Gastrocnemius medialis (tissue), 4 donors: ENCODE data around the gene ELMO1. TPM values are rescaled to one million over a fixed set of nuclear protein-coding genes. Genes with fewer than 3 reads are reported as not detected.

Source experiments
- ATAC-seq, 2 donors: fragments of 150-250 bp; one replicate each; pipeline ENCODE4 v1.9.1; 2016
- DNase-seq, 2 donors: peaks; one replicate each; pipeline ENCODE4 v3.0.0-alpha.2; 2019
- H3K27ac ChIP-seq, 4 donors: fragments of 200-600 bp; sonication (generic); 1 replicate in 1 of 4; 2 replicates in 3 of 4; pipeline ENCODE4 v1.5.1; 2016 to 2018; ENCODE audit warnings: mild to moderate bottlenecking in 2 of 4, moderate library complexity in 1 of 4
- H3K27me3 ChIP-seq, 3 donors: fragments of 200-600 bp; sonication (generic) in 2 of 3; 1 replicate in 1 of 3; 2 replicates in 2 of 3; pipeline versions ENCODE4 v1.5.1 to v1.6.0; 2016 to 2019; ENCODE audit warnings: mild to moderate bottlenecking in 1 of 3, moderate library complexity in 1 of 3
- H3K36me3 ChIP-seq, 2 donors: fragments of 200-600 bp; sonication (generic) in 1 of 2; one replicate each; pipeline ENCODE4 v1.5.1; 2017 to 2018
- H3K4me1 ChIP-seq, 2 donors: fragments of 200-600 bp; sonication (generic) in 1 of 2; one replicate each; pipeline ENCODE4 v1.5.1; 2016 to 2017; ENCODE audit warnings: mild to moderate bottlenecking in 2 of 2
- H3K4me3 ChIP-seq, 4 donors: fragments of 200-600 bp; sonication (generic) in 3 of 4; 1 replicate in 1 of 4; 2 replicates in 3 of 4; pipeline ENCODE4 v1.5.1; 2016 to 2019; ENCODE audit warnings: mild to moderate bottlenecking in 2 of 4
- H3K9me3 ChIP-seq, 3 donors: fragments of 200-600 bp; sonication (generic) in 2 of 3; 1 replicate in 1 of 3; 2 replicates in 2 of 3; pipeline ENCODE4 v1.5.1; 2016 to 2019
- CTCF ChIP-seq, 5 experiments: fragments of 450-650 bp in 3 of 5; fragments of 200-600 bp in 2 of 5; sonication (generic) in 2 of 5; IDR thresholded peaks in 4 of 5; conservative IDR thresholded peaks in 1 of 5; 1 replicate in 4 of 5; 2 replicates in 1 of 5; pipeline ENCODE4 v1.5.1; 2016 to 2019; ENCODE audit warnings: antibody characterized with exemption in 5 of 5, mild to moderate bottlenecking in 3 of 5, moderate library complexity in 3 of 5
- POLR2A ChIP-seq, 2 donors: fragments of 450-650 bp; IDR thresholded peaks; one replicate each; pipeline ENCODE4 v1.6.1; 2017; ENCODE audit warnings: antibody characterized with exemption in 2 of 2, mild to moderate bottlenecking in 2 of 2, moderate library complexity in 2 of 2
- in situ Hi-C, 4 donors: fragments of 200-750 bp; cut with MboI; loops; one replicate each; pipeline versions ENCODE4 v1.15.0 to v1.8.0; 2017; ENCODE audit warnings: low sequenced_read_pairs in 4 of 4
- intact Hi-C: fragments of 100-400 bp; cut with DNase I; formaldehyde crosslinking; loops from one replicate; pipeline ENCODE4 v1.15.1; 2023; ENCODE audit warnings: low total_unique reads
- total RNA-seq, 4 donors: library from RNA; depleted of rRNA; stranded (reverse); fragments of >200 nt; gene quantifications; one replicate each; pipeline versions ENCODE4 v1.1.0 to v1.2.3, GENCODE V29; 2016

The ELMO1 gene
- total RNA-seq, 4 donors from 2014 or later = 8.4 to 18.9 (median 14.6) TPM

- Histone ChIP-seq H3K4me3 (no peak overlapping the region), H3K4me1 (no peaks in the 10 kb centered on the region), H3K27me3 (no peaks in the 10 kb centered on the region), H3K27ac (no peak overlapping the region), H3K36me3 (no peaks in the 10 kb centered on the region), H3K9me3 (no peaks in the 10 kb centered on the region)
- DNase-seq = no peak
- in situ Hi-C loops = no loop called here
- intact Hi-C loops = no loop called here
- TF ChIP-seq POLR2A (IDR thresholded peaks at IDR 0.05) = no peak
- ATAC-seq = no peak
Measured at GRCh38 chr7:37074370-37074769, 374.3 kb downstream of the ELMO1 start.

GRCh38 chr7:37071124-37071523 lies 377.5 kb downstream of the ELMO1 start:
- no peak for TF ChIP-seq CTCF (IDR thresholded peaks at IDR 0.05 in 4 of 5, conservative IDR thresholded peaks at IDR 0.05 in 1 of 5)
- no peak for TF ChIP-seq POLR2A (IDR thresholded peaks at IDR 0.05)
- Histone ChIP-seq H3K27ac (no peak overlapping the region), H3K27me3 (no peaks in the 10 kb centered on the region), H3K9me3 (no peaks in the 10 kb centered on the region), H3K4me3 (no peak overlapping the region), H3K36me3 (no peaks in the 10 kb centered on the region), H3K4me1 (no peaks in the 10 kb centered on the region)
- DNase-seq = no peak
- in situ Hi-C loops = no loop called here
- ATAC-seq = no peak
- intact Hi-C loops = no loop called here

- Histone ChIP-seq H3K27ac (no peak overlapping the region), H3K36me3 (no peaks in the 10 kb centered on the region), H3K9me3 (no peaks in the 10 kb centered on the region), H3K27me3 (no peaks in the 10 kb centered on the region), H3K4me1 (no peaks in the 10 kb centered on the region), H3K4me3 (no peak overlapping the region)
- intact Hi-C loops = no loop called here
- no peak for TF ChIP-seq POLR2A (IDR thresholded peaks at IDR 0.05)
- no peak for TF ChIP-seq CTCF (IDR thresholded peaks at IDR 0.05 in 4 of 5, conservative IDR thresholded peaks at IDR 0.05 in 1 of 5)
- DNase-seq (no peak), ATAC-seq (no peak)
- in situ Hi-C loops = no loop called here
Measured at GRCh38 chr7:37070471-37070870, 378.2 kb downstream of the ELMO1 start.

GRCh38 chr7:37070031-37070430 lies 378.6 kb downstream of the ELMO1 start:
- intact Hi-C loops (no loop called here), in situ Hi-C loops (no loop called here)
- no peaks in the 10 kb centered on the region for H3K9me3 ChIP-seq
- H3K4me3 ChIP-seq = no peak overlapping the region
- TF ChIP-seq CTCF (IDR thresholded peaks at IDR 0.05 in 4 of 5, conservative IDR thresholded peaks at IDR 0.05 in 1 of 5) (no peak), POLR2A (IDR thresholded peaks at IDR 0.05) (no peak)
- no peaks in the 10 kb centered on the region for H3K27me3 ChIP-seq
- H3K27ac ChIP-seq = no peak overlapping the region
- ATAC-seq = no peak
- H3K4me1 ChIP-seq = no peaks in the 10 kb centered on the region
- no peaks in the 10 kb centered on the region for H3K36me3 ChIP-seq
- no peak for DNase-seq

- intact Hi-C loops (no loop called here), in situ Hi-C loops (no loop called here)
- no peaks in the 10 kb centered on the region for H3K27me3 ChIP-seq
- TF ChIP-seq POLR2A (IDR thresholded peaks at IDR 0.05) (no peak), CTCF (IDR thresholded peaks at IDR 0.05 in 4 of 5, conservative IDR thresholded peaks at IDR 0.05 in 1 of 5) (no peak)
- ATAC-seq (no peak), DNase-seq (no peak)
- H3K4me3 ChIP-seq = no peak overlapping the region
- no peaks in the 10 kb centered on the region for H3K36me3 ChIP-seq
- no peaks in the 10 kb centered on the region for H3K4me1 ChIP-seq
- H3K27ac ChIP-seq = no peak overlapping the region
- H3K9me3 ChIP-seq = no peaks in the 10 kb centered on the region
Measured at GRCh38 chr7:37069336-37069735, 379.3 kb downstream of the ELMO1 start.
